Central memory CD8-positive, alpha-beta T cell (primary cell): Measurements from ENCODE around the gene NEURL3.
A peak's percentile ranks its signal among the peaks of the same experiment; 100 is the strongest.
"Not testable (repeated sequence)": the region's sequence is repeated elsewhere in the genome, so short reads cannot be mapped to it uniquely, and the experiment has no call there.

Source experiments
- ATAC-seq: fragments of 150-1000 bp; cut with Tn5 transposase; replicated peaks from 2 replicates; pipeline ENCODE4 v1.10.0; 2022; ENCODE audit warnings: mild to moderate bottlenecking, moderate FRiP score, moderate number of reproducible peaks; ENCODE audit not compliant: poor library complexity, severe bottlenecking; ENCODE audit errors: extremely low read depth
- DNase-seq, 2 donors: peaks; one replicate each; pipeline ENCODE4 v3.0.0; 2021; ENCODE audit warnings: low spot score in 2 of 2
- H3K27ac Mint-ChIP-seq: one replicate; pipeline ENCODE4 v1.8.0; 2022; ENCODE audit warnings: low read depth, mild to moderate bottlenecking, moderate library complexity, mixed read lengths
- H3K27me3 Mint-ChIP-seq: one replicate; pipeline ENCODE4 v1.8.0; 2022; ENCODE audit warnings: mixed read lengths
- H3K36me3 Mint-ChIP-seq: one replicate; pipeline ENCODE4 v1.8.0; 2022; ENCODE audit warnings: mild to moderate bottlenecking, moderate library complexity, mixed read lengths; ENCODE audit not compliant: insufficient read depth
- H3K4me1 Mint-ChIP-seq: one replicate; pipeline ENCODE4 v1.8.0; 2022; ENCODE audit warnings: mixed read lengths
- H3K4me3 Mint-ChIP-seq: one replicate; pipeline ENCODE4 v1.8.0; 2022; ENCODE audit warnings: mild to moderate bottlenecking, moderate library complexity, mixed read lengths
- H3K9me3 Mint-ChIP-seq: one replicate; pipeline ENCODE4 v1.8.0; 2022; ENCODE audit warnings: mixed read lengths

The NEURL3 gene

DNA sequence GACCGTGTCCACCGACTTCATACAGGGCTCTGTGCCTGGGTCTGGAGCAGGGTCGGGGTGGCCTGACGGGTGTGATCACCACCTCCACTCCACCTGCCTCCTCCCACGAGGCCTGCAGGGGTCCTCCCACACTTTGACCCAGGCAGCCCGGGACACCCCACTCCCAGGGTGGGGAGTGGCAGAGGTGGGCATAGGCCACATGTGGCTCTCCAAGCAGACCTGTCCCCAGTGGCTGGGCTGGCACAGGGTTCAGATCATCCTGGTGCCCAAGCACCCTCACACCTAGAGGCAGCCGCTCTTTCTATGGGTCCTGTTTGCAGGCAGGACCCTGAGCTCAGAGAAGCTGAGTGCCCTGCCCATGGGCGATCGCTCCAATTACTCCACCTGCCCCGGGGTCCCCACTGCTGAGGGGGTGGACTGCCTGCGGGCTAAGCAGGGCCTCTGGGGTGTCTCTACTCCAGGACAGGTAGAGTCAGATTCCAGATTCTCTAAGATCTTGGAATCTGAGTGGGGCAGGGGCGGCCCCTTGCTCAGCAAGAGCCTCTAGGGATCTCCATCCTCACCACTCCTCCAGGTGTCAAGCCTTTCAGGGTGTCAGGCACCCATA lies 1.4 kb downstream of the NEURL3 start:
- no peak for ATAC-seq
- peaks cover 2% of the 10 kb centered on the region for H3K36me3 Mint-ChIP-seq

DNA sequence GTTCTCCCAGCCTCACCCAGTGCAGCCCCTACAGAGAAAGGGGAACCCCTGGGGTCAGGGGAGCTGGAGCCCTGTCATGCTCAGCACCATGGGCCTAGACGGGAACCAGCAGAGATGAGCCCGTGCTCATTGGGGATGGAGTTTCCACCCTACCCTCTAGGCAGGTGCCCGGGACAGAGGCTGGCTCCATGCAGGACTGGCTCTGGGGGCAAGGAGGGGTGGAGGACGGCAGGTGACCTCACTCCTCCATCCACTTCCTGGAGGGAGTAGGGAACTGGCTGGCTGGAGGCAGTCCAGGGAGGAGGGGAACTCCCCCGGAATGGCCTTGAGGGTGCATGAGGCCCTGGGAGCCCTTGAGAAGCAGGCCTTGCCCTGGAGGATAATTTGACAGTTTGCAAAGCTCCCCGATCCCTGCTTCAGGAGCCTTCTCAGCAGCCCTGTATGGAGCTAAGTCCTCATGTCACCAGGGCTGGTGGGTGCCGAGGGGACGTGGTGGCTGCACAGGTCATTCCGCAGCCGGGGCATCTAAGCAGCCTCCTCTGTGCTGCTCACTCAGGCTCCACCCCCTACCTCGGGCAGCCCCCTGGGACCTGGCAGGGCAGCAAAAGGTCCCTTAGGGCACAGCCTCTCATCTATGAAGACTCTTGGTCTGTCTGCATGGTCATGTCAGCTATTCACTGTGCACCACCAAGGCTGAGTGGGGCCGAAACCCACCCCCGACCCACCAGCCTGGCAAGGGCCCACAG lies 2.1 kb downstream of the NEURL3 start:
- peaks cover 2% of the 10 kb centered on the region for H3K36me3 Mint-ChIP-seq
- no peak overlapping the region for H3K4me3 Mint-ChIP-seq
- no peaks in the 10 kb centered on the region for H3K9me3 Mint-ChIP-seq
- no peak overlapping the region for H3K27ac Mint-ChIP-seq
- no peak for ATAC-seq
- peak in 1 of 2 donors; percentile 11 for DNase-seq
- no peaks in the 10 kb centered on the region for H3K27me3 Mint-ChIP-seq
- peaks cover 7% of the 10 kb centered on the region for H3K4me1 Mint-ChIP-seq

More for the DNA sequence above, 1.4 kb downstream of the NEURL3 start:
- Mint-ChIP-seq H3K9me3 (no peaks in the 10 kb centered on the region), H3K4me1 (peaks cover 8% of the 10 kb centered on the region), H3K4me3 (no peak overlapping the region), H3K27me3 (no peaks in the 10 kb centered on the region), H3K27ac (no peak overlapping the region)
- DNase-seq, result peak in 1 of 2 donors; percentile 12

DNA sequence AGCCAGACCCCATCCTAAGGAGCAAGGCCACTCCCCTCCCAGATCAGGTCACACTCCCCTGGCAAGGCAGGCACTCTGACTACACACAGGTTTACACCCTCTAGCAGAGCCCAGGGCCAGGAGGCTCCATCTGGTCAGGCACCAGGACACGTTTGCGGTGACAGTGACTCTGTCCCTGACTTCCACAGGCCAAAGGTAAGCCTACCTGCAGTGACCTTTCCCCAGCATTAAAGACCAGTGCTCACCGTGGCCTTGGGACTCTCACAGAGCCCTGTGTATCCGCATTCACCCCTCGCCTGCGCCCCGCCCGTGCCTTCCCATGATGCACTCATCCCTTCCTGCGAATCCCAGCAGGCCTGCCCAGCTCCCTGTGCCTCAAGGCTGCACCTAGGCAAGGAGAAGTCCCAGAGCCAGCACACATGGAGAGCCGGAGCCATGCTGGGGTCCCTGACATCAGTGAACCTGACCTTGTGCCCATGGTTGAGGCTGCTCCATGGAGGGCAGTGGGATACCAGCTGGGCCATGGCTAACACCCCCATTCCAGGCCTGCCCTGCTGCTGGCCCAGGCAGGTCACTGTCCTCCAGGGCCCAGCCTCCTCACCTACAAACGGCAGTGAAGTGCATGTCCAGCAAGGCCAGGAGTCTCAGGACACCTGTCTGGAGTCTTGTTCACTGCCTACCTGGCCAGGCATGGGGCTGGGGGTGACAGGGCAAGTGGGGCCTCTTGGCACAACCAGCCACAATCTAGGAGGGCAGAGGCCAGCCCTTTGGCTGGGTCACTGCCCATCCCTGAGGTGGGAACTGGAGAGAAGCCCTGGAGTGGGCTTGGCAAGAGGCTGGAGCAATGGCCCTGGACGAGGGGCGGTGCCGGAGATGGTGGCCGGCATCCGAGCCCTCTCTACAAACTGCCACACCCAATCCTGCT lies 3.0 kb downstream of the NEURL3 start:
- H3K27ac Mint-ChIP-seq, result no peak overlapping the region
- no peaks in the 10 kb centered on the region for H3K9me3 Mint-ChIP-seq
- H3K4me3 Mint-ChIP-seq, result no peak overlapping the region
- peaks cover 2% of the 10 kb centered on the region for H3K36me3 Mint-ChIP-seq
- H3K27me3 Mint-ChIP-seq, result no peaks in the 10 kb centered on the region
- DNase-seq (peak in 1 of 2 donors; percentile 9), ATAC-seq (no peak)
- peaks cover 7% of the 10 kb centered on the region for H3K4me1 Mint-ChIP-seq

DNA sequence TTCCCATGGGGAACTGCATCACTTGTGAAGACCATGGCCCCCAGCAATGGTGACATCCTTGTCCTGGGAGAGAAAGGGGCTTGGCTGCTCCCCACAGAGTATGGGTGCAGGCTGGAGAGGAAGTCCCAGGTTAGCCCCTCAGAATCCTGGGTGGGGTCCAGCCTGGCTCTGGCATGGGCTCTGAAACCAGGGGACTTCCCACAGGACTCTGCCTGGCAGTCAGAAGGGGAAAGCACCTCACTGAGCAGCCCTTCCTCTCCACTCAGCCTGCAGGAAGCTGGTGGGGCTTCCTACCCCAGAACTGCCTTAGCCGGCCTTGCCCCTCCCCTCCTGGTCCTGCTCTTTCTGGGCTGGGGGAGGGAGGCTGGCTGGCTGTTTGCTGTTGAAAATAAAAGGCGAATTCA lies 3.7 kb downstream of the NEURL3 start:
- Mint-ChIP-seq H3K36me3 (peaks cover 2% of the 10 kb centered on the region), H3K9me3 (no peaks in the 10 kb centered on the region), H3K27me3 (no peaks in the 10 kb centered on the region), H3K4me3 (no peak overlapping the region), H3K27ac (no peak overlapping the region), H3K4me1 (peaks cover 7% of the 10 kb centered on the region)
- DNase-seq (peak in 1 of 2 donors; percentile 12), ATAC-seq (peak; percentile 40)

DNA sequence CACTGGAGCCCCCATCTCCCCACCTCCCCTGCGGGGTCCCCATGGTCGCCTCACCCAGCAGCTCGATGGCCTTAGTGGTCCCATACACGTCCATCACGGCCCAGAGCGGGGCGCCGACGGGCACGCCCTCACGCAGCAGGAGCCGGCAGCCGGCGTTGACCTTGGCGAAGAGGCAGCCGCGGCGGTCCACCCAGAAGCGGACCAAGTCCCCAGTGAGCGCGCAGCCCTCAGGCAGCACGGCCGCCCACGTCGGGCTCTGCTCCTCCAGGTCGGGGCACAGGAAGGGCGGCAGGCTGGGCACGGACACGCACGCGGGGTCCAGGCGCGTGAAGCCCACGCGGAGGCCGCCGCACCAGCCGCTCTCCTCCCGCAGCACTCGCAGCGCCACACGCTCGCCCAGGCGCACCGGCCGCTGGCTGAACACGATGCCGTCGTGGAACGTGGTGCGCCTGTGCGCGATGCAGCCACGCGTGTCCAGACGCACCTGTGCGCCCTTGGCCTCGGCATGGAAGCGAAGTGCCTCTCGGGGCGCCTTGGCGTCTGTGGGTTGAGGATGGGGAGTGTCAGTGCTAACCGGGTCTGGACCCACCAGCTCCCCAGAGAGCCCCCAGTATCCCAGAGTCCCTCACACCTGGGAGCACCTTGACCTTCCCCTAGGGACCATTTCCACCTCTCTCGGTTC lies 4.6 kb downstream of the NEURL3 start:
- DNase-seq (peak in 1 of 2 donors; percentile 9), ATAC-seq (no peak)
- Mint-ChIP-seq H3K36me3 (peaks cover 2% of the 10 kb centered on the region), H3K27ac (no peak overlapping the region), H3K4me1 (peaks cover 7% of the 10 kb centered on the region), H3K4me3 (no peak overlapping the region), H3K27me3 (no peaks in the 10 kb centered on the region), H3K9me3 (no peaks in the 10 kb centered on the region)

DNA sequence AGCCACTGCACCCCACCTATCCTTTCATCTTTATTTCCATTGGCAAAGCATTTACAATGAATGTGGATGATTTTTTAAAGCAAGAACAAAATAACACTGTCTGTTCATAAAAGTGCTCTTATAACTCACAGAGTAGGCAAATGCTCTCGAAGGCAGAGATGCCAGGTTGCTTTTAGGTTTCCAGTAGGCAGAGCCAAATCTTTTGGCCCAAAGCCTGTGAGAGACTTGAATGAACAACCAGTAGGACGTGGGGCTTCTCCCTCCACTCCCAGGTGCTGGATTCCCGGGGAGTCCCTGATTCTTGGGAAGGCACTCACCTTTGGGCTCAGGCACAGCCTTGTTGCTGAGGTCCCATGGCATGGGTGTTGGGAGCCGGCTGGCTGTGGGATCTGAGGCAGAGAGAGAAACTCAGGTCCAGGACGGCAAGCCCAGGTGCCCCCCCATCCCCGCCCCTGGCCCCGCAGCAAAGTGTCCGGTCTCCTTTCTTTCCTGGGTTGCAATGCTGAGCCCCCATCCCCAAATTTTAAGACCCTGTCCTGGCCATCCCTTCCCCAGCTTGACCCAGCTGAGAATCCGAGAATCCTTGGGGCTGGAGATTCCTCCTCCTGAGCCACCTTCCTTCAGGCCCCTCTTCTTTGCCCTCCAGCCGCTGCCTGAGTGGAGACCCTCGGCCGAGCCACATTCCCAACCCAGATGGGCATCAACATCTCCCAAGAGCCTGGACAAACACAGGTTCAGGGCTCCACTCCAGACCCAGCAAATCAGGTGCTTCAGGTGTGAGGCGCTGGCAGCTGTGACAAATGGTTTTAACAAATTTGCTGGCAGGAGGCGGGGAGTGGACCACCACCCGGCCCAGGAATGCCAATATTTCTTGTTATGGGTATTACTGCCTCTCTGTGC lies 5.8 kb downstream of the NEURL3 start:
- Mint-ChIP-seq H3K36me3 (no peaks in the 10 kb centered on the region), H3K27me3 (no peaks in the 10 kb centered on the region)

DNA sequence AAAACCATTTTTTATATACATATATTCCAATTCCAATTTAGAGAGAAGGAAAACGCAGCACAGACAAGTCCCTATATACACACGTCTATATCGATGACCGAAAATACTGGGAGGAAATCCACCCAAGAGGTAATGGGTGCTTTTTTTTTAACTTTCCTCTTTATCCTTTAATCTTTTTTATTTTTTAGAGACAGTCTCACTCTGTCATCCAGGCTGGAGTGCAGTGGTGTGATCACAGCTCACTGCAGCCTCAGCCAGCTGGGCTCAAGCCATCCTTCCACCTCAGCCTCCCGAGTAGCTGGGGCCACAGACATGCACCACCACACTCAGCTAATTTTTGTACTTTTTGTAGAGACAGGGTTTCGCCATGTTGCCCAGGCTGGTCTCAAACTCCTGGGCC lies 6.5 kb downstream of the NEURL3 start:
- not testable (repeated sequence) for H3K27me3 Mint-ChIP-seq, DNase-seq, H3K4me1 Mint-ChIP-seq, ATAC-seq, H3K36me3 Mint-ChIP-seq, H3K9me3 Mint-ChIP-seq, H3K27ac Mint-ChIP-seq, H3K4me3 Mint-ChIP-seq

More for the DNA sequence above, 5.8 kb downstream of the NEURL3 start:
- Mint-ChIP-seq H3K4me1 (peaks cover 7% of the 10 kb centered on the region), H3K9me3 (peaks cover 5% of the 10 kb centered on the region), H3K4me3 (no peak overlapping the region), H3K27ac (no peak overlapping the region)
- no peak for ATAC-seq
- peak in 1 of 2 donors; percentile 5 for DNase-seq

DNA sequence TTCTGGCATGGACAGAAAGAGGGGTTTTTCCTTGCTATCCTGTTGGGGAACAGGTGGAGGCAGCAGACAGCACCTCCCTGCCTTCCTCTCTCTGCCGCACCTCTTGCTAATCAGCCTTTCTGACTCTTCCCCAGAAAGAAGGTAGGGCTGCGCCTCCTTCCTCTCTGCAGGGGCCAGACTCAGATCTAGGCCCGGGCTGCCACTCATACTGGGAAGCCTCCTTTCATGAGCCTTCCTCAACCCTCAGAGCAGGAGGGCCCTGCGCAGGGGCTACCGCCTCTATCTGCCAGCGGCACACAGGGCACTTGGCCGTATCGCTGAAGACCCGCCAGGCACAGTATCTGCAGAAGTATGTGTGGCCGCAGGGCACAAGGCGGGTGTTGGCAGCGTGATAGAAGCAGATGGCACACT lies 7.1 kb downstream of the NEURL3 start:
- DNase-seq (no peak), ATAC-seq (no peak)
- Mint-ChIP-seq H3K27ac (no peak overlapping the region), H3K4me3 (no peak overlapping the region), H3K36me3 (no peaks in the 10 kb centered on the region), H3K9me3 (peaks cover 5% of the 10 kb centered on the region), H3K4me1 (peaks cover 7% of the 10 kb centered on the region), H3K27me3 (no peaks in the 10 kb centered on the region)

DNA sequence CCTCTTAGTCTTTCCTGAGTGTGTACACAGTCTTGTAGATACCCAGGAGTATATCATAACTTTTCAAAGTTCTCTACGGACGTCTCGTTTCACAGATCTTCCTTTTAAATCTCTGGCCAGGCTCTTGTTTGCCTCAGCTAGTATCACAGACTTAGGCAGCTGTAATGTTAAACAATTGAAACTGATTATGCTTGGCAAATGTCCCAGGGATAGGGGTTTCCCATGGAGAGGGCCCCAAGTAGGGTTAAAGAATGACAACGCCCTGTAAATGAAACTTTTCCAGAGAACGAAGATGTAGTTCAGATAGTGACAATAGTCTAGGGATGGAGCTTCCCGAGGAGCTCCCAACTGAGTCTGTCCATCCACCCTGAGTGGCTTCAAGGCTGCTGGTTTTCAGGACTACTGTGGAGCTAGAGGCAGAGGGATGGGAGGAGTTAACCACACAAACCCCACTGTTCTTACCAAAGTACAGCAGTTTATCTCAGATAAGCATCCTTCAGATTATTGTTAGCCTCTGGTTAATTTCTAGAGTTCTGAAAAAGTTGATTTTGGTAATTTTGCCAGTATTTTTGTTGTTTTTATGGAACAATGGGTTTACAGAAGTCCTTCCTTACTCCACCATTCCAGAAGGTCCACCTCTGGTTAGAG lies 9.1 kb downstream of the NEURL3 start:
- no peak overlapping the region for H3K27ac Mint-ChIP-seq
- H3K36me3 Mint-ChIP-seq, result no peaks in the 10 kb centered on the region
- no peaks in the 10 kb centered on the region for H3K4me1 Mint-ChIP-seq
- peaks cover 5% of the 10 kb centered on the region for H3K9me3 Mint-ChIP-seq
- H3K4me3 Mint-ChIP-seq, result no peak overlapping the region
- H3K27me3 Mint-ChIP-seq, result no peaks in the 10 kb centered on the region
- ATAC-seq (no peak), DNase-seq (no peak)

DNA sequence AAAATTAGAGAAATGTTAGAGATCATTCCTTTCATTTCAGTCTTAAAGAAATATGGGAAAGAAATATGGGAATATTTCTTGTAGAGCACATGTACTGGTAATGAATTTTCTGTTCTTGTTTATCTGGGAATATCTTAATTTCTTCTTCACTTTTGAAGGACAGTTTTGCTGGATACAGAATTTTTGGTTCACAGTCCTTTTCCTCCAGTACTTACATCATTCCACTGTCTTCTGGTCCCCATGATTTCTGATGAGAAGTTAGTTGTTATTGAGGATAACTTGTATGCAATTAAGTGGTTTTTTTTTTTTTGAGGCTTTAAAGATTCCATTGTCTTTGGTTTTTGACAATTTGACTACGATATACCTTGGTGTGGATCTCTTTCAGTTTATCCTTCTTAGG lies 11.0 kb downstream of the NEURL3 start:
- Mint-ChIP-seq H3K27ac (no peak overlapping the region), H3K4me3 (no peak overlapping the region), H3K36me3 (no peaks in the 10 kb centered on the region), H3K9me3 (peaks cover 5% of the 10 kb centered on the region), H3K4me1 (no peaks in the 10 kb centered on the region), H3K27me3 (no peaks in the 10 kb centered on the region)
- ATAC-seq (no peak), DNase-seq (no peak)

DNA sequence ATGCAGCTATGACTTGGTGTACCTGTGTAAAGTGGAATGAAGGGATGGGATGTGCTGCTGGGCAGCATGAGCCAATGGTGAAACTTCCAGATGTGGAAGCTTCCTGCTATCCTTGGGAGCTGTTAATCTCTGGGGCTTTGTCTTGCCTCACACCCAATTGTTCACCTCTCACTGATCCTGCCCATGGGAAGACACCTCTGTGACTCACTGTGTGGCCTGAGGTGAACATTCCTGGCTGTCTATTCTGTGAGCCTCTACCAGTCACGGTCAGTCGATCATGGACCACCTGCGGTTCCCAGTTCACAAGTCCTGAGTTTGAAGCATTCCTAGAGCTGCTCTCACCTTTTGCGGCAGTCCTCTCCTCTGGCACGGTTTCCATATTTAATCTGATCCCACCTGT lies 12.1 kb downstream of the NEURL3 start:
- peaks cover 5% of the 10 kb centered on the region for H3K9me3 Mint-ChIP-seq
- no peaks in the 10 kb centered on the region for H3K27me3 Mint-ChIP-seq
- H3K4me3 Mint-ChIP-seq, result no peak overlapping the region
- H3K27ac Mint-ChIP-seq, result no peak overlapping the region
- no peaks in the 10 kb centered on the region for H3K4me1 Mint-ChIP-seq
- DNase-seq, result no peak
- no peak for ATAC-seq
- no peaks in the 10 kb centered on the region for H3K36me3 Mint-ChIP-seq
